Cardiac septum (tissue), 1 donor: Measurements from ENCODE around the gene DSTYK. TPM values are rescaled to one million over a fixed set of nuclear protein-coding genes. Genes with fewer than 3 reads are reported as not detected.

Experiments
- DNase-seq: peaks from one replicate; pipeline ENCODE4 v3.0.0-alpha.2; 2020; ENCODE audit warnings: low spot score
- intact Hi-C: fragments of 100-400 bp; cut with DNase I; formaldehyde crosslinking; loops from one replicate; pipeline ENCODE4 v1.14.0; 2022
- total RNA-seq: library from RNA; stranded (reverse); fragmentation: NEBNext Ultra II Directional; extraction: Animal tissue kit (Norgen Biotek cat#: 25700); gene quantifications from one replicate; pipeline ENCODE4 v1.2.1, GENCODE V29; 2021
- donor health status: DM: no; HTN: no; CAD: no.

Gene DSTYK
- total RNA-seq, 1 donor from 2014 or later, result 7.3 TPM

DNA sequence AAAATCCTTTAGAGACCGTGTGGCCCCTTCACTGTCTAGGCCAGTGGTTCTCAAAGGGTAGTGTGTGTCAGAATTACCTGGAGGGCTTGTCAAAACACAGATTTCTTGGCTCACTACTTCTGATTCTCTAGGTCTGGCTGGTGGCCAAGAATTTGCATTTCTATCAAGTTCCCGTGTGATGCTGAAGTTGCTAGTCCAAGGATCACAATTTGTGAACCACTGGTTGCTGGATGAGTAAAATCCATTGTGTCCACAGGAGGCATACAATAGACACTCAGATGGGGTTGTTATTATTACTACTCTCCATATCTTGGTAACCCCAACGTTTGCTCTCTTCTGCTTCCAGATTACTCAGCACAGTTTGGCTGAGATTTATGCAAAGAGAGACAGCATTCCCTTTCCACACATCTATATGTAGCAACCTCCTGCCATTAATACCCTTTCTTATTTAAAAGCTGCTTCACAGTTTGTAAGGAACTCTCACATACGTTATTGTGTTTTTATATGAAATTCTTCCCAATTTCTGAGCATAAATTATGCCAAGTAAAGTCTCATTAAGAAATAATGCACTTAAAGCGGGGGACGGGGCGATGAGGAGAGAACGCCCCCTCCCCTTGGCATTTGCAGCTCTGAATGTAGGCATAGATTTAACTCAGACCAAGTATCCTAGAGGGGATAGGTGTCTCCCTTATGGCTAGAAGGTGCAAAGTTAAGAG is 15.5 kb upstream of the DSTYK start:
- intact Hi-C loops, result loop anchor here (1.0 kb wide), 1 partner anchor 105 kb away; no protein-coding TSS in a partner anchor

DNA sequence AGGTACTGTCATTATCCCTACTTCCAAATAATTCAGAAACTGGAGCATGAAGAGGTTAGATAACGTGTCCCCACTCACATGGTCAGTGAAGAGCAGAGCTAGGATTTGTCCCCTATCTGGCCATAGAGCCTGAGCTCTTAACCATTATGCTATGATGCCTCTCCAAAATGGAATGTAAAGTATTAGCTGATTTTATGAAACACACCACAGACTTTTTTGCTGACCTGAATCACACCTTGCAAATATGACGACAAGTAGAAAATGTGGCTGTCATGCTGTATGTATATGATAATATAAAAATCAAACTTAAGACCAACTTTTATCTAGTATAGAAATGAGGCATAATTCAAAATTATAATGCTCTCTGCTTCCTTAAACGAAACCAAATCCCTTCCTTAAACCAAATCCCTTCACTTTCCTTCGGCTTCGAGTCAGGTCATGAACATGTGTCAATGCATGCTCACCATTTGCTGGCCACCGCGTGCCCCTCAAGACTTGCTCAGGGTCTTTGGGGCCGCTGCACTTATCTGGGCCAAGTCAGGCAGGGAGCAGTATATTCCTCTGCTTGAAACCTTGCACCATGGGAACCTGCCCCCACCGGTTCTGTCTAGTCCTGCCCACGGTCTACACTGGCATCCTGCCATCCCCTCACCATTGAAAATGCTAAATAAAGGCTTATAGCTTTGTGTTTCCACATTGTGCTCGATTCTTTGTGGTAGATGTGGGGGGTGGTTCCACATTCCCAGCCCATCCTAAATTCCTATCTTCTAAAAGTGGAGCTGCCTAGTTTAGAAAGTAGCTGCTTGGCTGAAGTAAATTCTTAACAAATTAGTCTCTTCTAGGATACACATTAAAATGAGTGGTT is 14.6 kb upstream of the DSTYK start:
- DNase-seq, result no peak
- intact Hi-C loops, result no loop called here

More for the DNA sequence above, 15.5 kb upstream of the DSTYK start:
- no peak for DNase-seq

DNA sequence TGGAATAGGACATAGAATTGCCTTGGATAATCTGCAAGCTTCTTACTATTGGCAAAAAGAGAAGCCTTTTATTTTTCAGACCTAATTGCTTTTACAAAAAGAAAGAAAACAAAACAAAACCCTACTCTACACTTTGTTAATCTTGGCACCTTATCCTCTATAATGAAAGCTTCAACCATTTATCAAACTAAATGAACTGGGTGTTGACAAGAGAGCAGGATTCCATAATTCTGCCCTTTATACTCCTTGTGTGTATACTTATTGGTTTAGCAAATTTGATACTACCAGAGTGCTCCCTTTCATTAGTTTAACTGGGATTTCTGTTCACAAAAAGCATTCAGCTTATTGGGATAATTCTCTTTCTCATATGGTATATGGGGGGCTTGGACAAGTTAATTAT is 13.2 kb upstream of the DSTYK start:
- no peak for DNase-seq
- intact Hi-C loops, result no loop called here

DNA sequence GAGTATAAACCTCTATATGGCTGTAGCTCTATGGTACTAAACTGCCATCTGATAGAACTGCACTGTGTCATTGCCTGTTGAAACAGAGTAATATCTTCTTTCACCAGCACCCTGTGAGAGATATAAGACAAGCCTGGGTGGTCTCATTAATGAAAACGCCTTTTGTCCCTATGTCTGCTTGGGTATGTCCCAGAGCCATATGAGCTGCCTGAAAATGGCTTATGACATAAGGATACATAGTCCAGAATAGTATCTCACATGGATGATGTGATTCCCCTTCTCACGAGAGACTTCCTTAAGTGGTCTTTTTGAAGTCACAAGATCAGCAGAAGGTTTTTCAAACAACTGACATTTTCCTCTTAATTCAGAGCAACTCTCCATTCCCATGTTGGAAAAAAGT is 8.9 kb upstream of the DSTYK start:
- intact Hi-C loops, result no loop called here

DNA sequence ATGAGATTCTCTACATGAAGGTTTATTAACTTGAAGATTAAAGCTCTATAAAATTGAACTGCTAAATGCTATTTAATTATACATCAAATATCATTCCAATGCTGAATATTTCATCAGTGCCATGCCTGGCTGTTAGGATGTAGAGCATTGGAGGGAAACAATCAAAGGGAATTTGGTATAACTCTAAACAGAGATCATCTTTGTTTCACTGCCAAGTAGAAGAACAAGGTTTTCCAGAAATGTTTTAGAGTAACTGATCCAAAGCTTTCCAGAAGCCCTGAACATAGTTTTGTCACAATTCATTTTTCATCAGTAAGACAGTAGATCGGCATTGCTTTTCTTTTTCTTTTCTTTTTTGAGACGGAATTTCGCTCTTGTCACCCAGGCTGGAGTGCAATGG is 5.9 kb upstream of the DSTYK start:
- DNase-seq, result no peak
- intact Hi-C loops, result no loop called here

More for the DNA sequence above, 8.9 kb upstream of the DSTYK start:
- no peak for DNase-seq

DNA sequence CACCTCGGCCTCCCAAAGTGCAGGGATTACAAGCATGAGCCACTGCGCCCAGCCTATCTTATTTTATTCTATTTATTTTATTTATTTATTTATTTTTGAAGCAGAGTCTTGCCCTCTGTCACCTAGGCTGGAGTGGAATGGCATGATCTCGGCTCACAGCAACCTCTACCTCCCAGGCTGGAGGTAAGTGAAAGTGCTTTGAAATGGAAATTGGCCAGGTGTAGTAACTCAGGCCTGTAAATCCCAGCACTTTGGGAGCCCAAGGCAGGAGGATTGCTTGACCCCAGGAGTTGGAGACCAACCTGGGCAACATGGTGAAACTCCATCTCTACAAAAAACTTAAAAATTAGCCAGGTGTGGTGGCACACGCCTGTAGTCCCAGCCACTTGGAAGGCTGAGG is 5.1 kb upstream of the DSTYK start:
- intact Hi-C loops, result no loop called here
- DNase-seq, result no peak

DNA sequence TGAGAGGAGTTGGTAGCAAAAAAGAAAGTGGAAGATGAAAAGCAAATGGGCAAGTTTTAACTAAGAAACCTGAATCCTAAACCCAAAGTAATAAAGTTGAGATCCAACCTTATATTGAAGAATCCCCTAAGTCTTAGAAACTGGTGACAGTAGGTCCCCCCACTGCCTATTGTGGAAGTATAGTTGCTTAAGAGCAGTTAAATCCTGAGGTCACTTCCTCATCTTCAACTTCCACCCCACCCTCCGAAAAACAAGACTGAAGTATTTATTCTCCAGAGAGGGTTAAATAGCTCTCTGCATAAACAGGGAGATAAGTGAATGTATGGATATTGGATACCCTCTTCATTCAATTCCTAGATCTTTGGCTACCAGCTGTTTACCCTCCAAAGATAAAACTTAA is 3.3 kb upstream of the DSTYK start:
- DNase-seq, result no peak
- intact Hi-C loops, result loop anchor here (5.0 kb wide), 1 partner anchor 92 kb away; the partner anchor contains the start of gene RBBP5

DNA sequence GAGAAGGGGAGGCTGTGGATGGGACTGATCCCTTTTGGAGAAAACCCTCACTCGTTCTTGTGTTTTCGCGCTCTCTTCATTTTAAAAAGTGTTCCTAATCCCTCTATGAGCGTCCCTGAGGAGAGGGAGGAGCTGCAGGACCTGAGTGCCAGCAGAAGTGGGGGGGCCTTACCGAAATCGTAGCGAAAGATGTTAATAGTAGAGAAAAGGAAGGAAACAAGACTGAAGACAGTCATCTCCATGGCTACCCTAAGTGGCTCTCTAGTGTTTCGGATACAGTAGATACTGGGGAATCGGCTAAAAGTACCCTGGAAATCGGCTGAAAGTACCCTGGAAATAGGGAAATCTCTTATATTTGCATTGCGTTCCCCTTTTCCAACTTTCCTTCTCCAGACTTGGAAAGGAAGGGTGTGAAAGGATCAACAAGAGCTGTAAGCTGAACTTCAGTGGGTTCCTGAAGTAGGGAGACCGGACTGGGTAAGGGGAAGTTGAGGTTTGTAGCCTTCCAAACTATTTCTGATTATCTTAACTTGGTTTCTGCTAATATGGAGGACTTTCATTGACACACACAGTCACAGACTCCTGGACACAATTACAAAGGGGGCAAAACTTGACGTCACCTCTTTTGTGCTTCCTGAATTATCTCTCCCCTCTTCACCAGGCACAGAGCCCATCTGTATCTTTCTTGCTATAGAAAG is 486 bp upstream of the DSTYK start:
- no peak for DNase-seq
- intact Hi-C loops, result loop anchor here (5.0 kb wide), 1 partner anchor 90 kb away; the partner anchor contains the start of gene RBBP5

DNA sequence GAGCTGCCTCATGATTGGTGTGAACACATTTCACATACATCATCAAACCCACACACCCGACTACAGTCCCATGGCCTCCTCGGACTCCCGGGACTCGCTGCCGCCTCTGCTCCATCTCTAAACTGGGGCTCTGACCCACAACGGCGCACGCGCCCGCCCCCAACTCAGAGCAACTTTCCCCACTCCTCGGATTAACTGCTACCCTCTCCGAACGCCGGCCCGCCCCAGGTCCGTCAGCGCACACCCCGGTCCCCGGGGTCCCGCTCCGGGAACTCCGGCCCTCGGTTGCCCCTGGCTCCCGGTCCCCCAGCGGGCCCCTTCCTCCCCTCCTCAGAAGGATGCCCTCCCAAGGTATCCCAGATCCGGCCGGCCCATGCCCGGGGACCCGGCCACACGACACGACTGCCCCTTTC is 740 bp downstream of the DSTYK start:
- intact Hi-C loops, result loop anchor here (5.0 kb wide), 1 partner anchor 88 kb away; the partner anchor contains the start of gene RBBP5
- DNase-seq, result no peak

DNA sequence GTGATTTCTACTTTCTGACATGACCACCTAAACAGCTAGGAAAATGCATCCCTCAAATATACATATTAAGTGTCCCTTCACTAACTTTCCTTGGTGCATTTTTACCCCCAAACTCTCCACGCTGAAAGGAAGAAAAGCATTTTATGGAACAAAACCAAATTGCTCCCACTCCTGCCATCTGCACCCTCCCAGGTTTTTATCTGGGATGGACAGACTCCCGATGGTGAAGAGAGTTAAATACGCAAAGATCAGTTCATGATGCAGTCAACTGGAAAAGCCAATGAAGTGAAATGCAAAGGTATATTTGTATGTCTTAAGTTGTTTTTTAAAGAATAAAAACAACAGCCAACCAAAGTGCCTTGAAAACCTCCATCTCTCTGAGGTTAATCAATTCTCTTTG is 2.7 kb downstream of the DSTYK start:
- DNase-seq, result no peak
- intact Hi-C loops, result no loop called here

DNA sequence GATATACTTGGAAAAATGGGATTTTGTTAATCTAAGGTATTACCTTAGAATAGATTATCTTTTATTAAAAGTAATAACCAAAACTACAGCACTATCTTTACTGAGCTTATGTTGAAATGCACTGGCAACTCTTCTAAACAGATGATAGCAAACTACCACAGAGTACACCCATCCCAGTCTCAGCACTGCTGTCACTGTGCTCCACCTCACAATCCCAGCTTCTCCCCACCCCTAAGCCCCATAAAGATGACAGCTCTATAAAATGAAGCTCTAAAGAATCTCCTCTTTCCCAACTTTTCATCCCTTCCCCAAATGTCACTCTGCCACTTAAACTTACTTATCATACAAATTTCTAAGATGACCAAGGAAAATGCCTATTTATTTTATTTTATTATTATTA is 6.4 kb downstream of the DSTYK start:
- intact Hi-C loops, result no loop called here

DNA sequence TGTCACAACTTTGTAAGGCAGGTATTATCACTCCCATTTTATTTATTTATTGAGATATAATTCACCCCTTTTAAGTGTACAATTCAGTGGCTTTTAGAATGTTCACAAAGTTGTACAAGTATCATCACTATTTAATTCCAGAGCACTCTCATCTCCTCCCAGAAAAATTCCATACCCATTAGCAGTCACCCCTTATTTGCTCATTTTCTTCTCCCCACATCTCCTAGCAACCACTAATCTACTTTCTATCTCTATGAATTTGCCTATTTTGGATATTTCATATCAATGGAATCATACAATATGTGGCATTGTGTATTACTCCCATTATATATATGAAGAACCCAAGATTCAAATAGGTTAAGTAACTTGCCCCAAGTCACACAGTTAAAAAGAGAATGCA is 7.0 kb downstream of the DSTYK start:
- intact Hi-C loops, result no loop called here
- DNase-seq, result no peak

More for the DNA sequence above, 6.4 kb downstream of the DSTYK start:
- DNase-seq, result no peak

DNA sequence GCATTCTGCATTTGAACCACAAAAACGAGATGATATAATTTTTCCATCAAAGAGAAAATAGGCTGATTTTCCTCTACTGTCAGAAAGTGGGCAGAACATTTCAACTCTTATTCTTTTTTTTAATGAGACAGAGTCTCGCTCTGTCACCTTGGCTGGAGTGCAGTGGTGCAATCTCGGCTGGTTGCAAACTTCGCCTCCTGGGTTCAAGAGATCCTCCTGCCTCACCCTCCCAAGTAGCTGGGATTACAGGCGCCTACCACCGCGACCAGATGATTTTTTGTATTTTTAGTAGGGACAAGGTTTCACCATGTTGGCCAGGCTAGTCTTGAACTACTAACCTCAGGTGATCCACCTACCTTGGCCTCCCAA is 11.6 kb downstream of the DSTYK start:
- no peak for DNase-seq
- intact Hi-C loops, result no loop called here

DNA sequence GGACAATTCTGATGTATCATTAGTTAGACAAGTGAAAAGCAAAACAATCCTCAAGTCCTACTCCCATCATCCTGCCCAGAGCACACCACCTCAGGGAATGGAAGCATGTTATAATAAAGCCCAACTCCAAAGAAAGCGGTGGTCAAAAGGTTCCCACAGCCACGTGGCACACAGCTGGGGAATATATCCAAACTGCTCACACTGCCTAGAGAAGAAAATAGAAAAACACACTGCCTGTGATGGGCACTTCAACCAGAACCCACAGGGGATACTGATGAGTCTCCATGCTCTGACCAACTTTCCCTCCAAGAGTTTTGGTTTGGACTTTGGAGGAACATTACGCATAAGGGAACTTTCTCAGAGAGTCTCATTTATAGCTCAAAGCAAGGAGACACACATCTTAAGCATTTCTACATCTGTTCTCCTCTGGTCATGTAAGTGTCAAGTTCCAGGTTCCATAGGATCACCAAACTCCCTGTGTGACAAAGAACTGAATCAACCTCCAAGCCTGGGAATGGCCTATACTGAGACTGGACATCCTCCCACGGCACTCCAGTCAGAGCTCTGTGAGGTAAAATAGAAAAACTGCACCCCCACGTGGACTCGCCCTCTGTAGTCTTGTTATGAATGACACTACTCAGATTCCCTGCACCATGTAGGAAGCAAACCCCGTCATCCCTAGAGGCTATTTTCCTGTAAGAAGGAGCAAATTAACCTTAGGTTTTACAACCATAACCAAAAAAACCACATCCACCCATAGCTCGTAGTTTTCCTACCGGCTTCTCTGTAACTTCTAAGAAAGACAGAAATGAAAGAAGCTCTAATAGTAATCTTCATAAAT is 12.2 kb downstream of the DSTYK start:
- no peak for DNase-seq

DNA sequence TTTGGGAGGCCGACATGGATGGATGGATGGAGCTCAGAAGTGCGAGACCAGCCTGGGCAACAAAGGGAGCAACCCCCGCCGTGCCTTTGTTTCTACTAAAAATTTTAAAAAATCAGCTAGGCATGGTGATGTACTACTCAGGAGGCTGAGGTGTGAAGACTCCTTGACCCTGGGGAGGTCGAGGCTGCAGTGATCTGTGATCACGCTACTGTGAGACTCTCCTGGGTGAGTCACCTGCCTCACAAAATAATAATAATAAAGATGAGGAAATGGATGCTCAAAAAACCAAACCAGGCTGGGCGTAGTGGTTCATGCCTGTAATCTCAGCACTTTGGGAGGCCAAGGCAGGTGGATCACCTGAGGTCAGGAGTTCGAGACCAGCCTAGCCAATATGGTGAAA is 19.2 kb downstream of the DSTYK start:
- no peak for DNase-seq

More for the DNA sequence above, 12.2 kb downstream of the DSTYK start:
- intact Hi-C loops, result no loop called here

DNA sequence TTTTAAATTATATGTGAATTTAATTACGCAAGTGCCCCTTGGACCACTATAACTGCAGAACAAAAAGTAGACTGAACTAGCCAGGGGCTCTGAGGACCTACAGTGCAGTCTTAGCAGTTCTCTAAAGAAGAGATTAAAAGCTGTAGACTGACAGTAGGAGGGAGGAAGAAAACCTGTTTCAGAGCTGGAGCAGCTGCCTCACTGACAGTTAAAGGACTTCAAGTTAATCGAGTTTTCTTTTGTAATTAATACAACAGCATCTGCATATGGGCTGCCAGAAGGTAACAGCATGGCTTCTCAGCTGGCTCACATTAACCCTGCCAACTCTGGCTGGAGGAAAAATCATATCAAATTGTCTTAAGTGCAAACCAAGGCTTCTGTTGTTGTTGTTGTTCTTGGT is 19.9 kb downstream of the DSTYK start:
- intact Hi-C loops, result no loop called here
- DNase-seq, result no peak

More for the DNA sequence above, 19.2 kb downstream of the DSTYK start:
- intact Hi-C loops, result no loop called here

DNA sequence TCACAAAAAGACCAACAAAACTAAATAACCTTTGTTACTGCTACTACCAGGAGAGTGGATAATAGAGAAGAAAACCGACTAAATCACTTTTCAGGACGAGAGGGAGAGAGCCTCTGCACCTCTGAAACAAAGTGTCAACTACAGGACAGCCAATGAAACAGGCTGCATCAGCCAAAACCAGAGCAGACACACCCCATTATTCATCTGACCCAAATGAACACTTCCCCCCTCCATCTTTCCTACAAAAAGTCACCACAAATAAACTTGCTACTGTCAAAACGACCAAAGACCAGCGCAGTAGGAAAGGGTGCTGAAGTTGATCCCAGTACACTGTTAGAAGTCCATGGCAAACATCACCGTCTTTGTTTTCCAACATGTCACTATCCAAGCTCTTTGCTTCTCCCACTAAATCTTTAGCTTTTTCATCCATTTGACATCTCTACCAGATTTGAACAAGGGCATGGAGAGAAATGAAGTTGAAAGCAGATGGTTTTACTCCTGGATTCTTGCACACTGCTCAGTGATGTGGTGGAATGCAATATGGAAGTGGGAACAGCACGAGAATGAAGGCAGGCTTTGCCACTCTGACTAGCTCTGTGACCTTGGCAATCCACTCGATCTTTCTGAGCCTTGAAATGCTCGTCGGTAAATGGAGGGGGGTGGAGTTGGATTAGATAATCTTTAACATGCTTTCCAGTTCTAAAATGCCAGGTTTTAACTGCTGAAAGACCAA is 20.5 kb downstream of the DSTYK start:
- no peak for DNase-seq
- intact Hi-C loops, result no loop called here

DNA sequence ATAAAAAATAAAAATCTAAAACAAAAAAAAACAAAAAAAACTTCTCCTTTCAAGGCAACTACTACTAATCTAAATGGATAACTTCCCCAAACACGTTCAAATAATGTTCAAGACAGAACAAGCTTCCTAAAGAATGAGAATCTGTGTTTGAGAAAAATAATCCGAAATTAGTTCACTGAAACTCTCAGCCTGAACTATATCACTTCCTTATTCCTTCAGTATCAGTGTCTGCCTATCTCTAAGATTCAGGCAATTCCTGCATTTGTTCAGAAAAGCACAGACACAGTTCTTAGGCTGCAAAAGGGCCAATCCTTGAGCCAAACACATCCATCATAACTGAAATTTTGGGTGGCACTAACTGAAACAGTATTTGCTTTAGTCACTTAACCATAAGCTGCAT is 22.4 kb downstream of the DSTYK start:
- intact Hi-C loops, result no loop called here

DNA sequence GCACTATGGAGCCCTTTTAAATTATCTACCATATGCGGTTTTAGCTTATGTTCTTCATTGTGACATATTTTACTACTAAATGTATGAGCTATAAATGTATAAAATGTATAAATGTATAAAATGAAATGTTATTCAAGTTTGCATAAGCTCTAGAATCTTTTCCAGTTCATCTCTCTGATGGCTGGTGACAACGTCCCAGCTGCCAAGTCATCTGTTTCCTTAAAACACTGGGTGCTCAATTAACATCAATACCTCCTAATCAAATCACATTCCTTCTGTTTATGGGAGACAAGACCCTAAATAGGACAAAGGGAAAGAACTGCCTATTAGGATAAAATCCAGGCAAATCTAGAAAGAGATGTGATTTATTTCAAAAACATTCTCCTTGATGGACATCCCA is 22.9 kb downstream of the DSTYK start:
- intact Hi-C loops, result no loop called here
- DNase-seq, result no peak

More for the DNA sequence above, 22.4 kb downstream of the DSTYK start:
- no peak for DNase-seq
